Activated CD8-positive, alpha-beta memory T cell treated with anti-CD3 and anti-CD28 coated beads, Interleukin-2, amount 50 U/mL, for 1 hour (primary cell): ENCODE results near the gene HMGN3.
"Not testable (repeated sequence)": the region's sequence is repeated elsewhere in the genome, so short reads cannot be mapped to it uniquely, and the experiment has no call there.

Experiments used
- DNase-seq: peaks from one replicate; pipeline ENCODE4 v3.0.0-alpha.2; 2020; ENCODE audit errors: extremely low read depth

Gene HMGN3

DNA sequence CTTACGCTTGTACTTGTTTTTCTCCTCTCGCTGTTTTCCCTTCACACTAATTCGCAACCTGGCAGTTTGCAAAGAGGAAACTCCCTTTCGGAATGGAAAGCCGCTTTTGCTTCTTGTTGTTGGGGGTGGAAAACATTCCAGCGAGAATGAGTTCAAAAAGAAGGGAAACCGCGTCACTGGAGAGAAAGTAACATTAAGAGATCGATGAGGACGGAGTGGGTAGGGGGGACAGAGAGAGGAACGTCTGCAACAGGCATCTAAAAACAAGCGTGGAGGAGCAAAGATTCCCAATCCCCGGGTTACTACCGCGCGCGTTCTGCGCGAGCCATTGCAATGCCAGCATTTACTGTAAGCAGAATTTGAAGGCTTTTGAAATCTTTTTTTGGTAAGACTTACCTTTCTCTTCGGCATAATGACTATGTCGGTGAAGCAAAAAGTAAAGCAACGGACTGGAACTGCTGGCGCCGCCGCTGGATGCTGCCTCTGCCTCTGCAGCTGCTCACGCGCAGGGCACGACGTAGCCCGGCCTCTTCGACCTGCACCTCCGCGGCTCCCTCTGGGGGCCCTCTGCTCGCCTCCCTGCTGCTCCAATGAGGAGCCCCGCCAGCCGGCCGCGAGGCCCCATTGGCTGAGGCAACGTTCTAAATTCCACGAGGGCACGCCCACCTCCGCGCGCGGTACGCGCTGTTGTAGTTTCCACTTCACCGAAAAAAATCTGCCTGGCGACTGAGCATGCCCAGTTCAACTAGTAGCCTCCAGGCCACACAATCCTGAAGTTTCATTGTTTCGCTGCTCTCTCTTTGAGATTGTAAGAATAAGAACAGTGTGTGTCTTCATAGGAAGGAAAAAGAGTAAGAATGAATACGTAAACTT lies at the start of gene HMGN3:
Gene HMGN3, minus strand, starts transcription at position 533 of the 873 bp plus-strand sequence.
- peak; percentile 73 for DNase-seq

DNA sequence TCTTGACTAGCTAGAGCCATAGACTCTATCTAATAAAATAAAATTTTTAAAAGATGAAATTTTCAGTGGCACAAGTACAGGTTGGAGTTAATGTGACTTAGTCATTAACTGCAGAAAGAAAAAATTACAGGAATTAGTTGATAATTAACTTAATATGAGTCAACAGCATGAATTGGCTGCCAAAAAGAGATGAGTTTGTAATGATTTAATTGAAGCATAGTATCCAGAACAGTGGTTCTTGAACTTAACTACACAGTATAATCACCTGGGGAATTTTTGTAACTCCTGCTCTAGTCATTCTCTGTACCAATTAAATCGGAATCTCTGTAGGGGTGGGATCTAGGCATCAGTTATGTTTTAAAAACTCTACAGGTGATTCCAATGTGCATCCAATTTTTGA lies 46.3 kb upstream of the HMGN3 start:
- no peak for DNase-seq

DNA sequence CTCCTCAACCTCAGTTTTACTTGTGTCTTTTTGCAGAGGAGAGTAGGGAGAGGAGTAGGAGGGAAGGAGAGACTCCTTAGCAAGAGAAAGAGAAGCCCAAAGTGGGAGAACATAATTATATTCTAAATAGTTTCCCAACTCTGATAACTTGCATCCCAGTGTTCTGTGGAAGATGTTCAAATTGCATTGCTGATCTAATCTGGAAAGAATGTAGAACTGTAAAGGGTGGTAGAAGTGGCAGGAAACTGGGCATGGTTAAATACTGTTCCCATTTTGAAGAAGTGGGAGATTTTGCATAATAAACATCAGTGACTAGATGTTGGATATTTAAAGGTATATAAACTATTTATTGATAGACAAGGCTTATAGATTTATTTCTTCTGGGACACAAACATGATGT lies 42.6 kb upstream of the HMGN3 start:
- no peak for DNase-seq

DNA sequence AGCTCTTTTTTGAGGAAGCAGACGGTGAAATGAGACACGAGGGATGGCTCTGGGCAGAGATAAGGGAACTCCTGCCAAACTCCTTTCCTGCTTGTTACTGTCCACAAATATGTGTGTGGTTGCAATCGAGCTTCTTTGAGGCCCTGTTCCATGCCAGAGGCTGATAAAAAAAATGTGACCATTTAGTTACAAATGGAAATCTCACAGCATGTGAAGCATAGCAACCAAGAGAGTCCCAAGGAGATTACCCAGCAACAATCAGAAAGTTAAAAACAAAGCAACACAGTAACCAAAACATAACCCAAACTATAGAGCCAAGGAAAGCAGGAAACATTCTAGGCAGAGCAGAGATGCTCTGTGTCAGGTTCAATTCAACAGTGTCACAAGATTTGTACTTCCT lies 35.4 kb upstream of the HMGN3 start:
- DNase-seq = no peak

DNA sequence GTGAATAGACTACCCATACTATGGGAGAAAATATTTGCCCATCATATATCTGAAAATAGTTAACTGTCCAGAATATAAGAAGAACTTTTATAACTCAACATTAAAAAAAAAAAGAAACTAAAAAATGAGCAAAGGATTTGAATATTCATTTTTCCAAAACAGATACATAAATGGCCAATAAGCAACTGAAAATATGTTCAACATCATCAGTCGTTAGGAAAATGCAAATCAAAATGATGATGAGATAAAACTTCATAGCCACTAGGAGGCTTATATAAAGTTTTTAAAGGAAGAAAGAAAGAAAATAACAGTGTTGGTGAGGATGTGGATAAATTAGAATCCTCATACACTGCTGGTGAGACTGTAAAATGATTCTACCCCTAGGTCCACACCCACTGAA lies 32.6 kb upstream of the HMGN3 start:
- no peak for DNase-seq

DNA sequence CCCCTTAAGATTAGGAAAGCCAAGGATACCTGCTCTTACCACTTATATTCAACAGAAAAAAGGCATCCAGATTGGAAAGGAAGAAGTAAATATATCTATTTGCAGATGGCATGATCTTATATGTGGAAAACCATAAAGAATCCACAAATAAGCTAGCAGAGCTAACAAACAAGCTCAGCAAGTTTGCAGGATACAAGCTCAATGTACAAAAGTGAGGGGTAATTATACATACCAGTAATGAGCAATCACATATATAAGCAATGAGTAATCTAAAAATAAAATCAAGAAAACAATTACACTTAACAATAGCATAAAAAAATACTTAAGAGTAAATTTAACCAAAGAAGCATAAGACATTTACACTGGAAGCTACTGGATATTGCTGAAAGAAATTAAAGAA lies 31.6 kb upstream of the HMGN3 start:
- DNase-seq = no peak

DNA sequence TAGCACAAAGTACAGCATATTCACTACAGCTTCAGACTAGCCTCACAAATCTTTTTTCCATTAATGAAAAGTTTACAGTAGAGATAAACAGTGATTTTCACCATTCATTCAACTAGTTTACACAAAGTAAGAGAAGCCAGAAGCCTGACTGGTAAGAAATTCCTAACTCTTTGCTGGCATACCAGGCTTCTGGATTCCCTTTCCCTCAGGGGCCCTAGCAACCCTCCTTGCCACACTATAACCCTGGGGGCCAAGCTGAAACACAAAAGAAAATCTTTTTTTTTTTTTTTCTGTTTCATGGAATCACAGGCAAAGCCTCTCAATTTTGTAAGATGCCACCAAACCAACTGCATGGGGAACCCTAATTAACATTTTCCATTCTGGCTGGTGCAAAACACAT lies 28.9 kb upstream of the HMGN3 start:
- no peak for DNase-seq

DNA sequence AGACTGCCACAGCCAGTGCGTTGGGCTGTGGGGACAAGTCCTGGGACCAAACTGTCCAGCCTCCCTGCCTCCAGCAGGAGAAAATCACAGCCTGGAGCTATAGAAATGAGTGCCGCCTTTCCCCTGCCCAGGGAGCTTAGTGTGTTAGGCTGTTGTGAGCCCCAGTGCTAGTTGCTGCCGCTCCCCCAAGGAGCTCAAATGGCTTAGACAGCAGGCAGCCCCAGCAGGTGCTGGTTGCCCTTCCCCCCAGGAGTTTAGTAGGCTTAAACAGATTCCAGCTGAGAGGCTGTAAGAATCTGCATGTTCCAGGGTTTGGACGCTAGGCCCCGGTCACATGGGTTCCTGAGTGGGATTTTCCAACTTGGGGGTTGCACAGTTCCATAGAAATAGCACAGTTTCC lies 27.2 kb upstream of the HMGN3 start:
- DNase-seq = no peak

DNA sequence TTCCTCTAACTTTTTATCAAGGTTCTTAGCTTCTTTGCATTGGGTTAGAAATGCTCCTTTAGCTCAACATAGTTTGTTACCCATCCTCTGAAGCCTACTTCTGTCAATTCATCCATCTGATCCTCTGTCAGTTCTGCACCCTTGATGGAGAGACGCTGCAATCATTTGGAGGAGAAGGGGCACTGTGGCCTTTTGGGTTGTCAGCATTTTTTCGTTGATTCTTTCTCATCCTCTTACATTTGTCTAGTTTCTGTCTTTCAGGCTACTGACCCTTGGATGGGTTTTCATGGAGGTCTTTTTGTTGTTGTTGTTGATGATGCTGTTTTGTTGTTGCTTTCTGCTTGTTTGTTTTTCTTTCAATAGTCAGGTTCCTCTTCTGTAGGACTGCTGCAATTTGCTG lies 26.3 kb upstream of the HMGN3 start:
- no peak for DNase-seq

DNA sequence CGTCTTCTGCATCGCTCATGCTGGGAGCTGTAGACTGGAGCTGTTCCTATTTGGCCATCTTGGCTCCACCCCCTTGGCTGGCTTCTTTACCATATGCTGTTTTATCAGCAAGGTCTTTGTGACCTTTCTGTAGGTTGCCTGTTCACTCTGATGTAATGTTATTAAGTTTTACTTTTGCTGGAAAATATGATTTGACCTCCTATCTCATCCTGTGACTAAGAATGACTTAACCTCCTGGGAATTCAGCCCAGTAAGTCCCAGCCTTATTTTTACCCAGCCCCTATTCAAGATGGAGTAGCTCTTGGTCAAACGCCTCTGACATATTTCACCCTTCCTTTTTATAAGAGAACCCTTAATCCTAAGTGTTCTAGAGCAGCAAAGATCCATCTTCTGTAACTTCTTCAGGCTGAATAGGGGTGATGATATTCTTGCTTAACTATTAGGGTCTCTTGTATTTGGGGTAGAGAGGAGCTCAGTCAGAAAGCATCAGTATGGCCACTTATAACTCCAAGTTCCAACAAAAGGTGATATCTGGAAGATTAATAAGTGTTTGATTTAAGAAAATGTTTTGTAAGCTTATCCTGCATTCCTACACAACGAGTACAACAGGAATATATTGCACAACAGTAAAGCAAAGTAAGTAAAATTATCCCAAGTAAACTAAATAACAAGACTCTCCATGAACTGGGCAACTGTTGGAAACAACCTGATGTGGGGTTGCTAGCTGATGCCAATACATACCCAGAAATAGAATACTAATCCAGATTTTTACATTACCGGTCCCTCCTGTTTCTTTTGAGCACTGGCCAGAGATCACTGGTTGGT lies 23.1 kb upstream of the HMGN3 start:
- DNase-seq = no peak

DNA sequence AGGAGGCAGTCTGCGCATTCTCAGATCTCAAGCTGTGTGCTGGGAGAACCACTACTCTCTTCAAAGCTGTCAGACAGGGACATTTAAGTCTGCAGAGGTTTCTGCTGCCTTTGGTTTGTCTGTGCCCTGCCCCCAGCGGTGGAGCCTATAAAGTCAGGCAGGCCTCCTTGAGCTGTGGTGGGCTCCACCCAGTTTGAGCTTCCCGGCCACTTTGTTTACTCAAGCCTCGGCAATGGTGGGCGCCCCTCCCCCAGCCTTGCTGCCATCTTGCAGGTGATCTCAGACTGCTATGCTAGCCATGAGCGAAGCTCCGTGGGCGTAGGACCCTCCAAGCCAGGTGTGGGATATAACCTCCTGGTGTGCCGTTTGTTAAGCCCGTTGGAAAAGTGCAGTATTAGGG lies 22.3 kb upstream of the HMGN3 start:
- DNase-seq = not testable (repeated sequence)

DNA sequence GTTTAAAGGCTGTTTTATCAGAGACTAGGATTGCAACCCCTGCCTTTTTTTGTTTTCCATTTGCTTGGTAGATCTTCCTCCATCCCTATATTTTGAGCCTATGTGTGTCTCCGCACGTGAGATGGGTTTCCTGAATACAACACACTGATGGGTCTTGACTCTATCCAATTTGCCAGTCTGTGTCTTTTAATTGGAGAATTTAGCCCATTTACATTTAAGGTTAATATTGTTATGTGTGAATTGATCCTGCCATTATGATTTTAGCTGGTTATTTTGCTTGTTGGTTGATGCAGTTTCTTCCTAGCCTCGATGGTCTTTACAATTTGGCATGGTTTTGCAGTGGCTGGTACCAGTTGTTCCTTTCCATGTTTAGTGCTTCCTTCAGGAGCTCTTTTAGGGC lies 20.6 kb upstream of the HMGN3 start:
- not testable (repeated sequence) for DNase-seq

DNA sequence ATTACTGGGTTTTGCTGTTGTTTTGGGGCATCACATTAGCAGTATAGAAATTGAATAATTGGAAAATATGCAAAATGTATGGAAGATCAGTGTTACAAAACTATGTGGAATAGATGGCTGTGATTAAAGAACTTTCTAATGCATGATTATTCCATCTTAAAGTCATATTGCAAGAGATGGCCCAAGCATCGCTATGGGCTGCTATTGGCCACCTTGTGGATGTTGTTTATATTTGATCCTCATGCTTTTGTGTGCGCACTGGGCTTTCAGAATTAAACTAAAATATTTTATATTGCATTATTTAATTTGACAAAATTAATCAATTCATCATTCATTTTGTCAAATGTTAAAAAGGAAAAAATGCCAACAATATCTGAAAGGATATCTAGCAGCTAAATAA lies 16.1 kb upstream of the HMGN3 start:
- no peak for DNase-seq

DNA sequence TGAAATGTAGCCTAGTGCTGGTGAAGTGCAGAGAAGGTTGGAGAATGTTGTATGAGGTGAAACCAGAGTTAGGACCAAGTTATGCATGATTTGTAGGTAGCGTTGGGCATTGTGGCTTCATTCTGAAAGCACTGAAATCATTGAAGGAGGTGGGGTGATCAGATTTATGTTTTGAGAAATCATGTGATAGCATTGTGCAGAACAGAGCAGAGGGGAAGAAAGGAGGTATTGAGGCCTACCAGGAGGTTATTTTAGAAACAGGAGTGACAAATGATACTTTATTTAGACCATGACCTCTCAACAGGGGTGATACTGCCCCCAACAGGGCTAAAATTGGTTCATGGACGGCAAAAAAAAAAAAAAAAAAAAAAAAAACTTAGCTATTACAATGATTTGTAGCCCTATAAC lies 15.6 kb upstream of the HMGN3 start:
- no peak for DNase-seq

DNA sequence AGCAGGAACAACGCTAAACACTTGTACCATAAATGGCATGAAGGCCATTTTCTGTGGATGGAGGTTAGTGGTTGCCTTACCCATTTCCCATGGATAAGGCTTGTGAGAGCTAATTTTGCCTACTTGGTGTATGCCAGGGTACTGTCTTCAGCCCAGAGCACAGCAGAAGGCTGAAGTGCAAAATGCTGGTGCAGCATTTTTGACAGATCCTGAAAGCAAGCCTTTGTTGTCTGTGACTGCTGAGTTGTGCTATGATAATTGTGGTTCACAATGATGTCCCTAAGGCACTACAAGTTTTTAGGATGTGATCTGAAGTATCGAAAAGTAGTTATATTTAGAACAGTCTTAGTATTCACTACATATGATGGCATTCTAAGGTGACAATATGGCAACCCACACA lies 14.7 kb upstream of the HMGN3 start:
- no peak for DNase-seq

DNA sequence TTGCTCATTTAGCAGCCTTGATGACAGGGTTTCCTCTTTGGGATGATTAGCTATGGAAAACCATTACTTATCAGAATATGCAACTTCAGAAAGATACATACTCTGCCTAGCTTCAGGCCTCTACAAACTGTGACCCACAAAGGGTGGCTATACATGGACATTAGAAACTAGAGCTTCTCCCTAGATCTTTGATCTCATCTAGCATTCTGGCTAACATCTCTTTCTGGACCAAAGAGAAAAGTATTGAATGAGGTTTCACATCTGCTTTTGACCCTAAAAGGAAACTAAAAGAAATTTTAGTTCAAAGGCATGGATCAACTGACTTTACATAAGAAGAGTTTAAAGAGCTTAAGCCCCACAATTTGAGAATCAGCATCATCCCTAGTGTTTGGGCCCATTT lies 12.4 kb upstream of the HMGN3 start:
- DNase-seq = no peak

DNA sequence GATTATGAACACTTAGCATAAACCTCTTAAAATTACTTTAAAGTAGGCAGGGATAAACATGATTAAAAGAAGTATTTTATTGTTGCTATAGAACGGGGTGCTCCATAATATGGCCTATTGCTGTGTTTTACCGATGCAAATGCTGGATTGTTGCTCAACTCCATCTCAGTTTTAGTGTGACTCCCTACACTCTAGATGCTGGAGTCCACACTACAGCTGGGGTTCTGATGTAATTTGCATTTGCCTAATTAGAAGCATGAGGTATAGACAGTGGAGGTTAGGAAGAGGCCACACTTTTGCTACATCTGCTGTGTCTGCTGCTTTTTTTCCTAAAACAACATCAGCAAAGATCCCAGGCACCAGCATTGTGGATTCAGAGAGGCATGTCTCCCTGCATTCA lies 6.7 kb upstream of the HMGN3 start:
- DNase-seq = no peak

DNA sequence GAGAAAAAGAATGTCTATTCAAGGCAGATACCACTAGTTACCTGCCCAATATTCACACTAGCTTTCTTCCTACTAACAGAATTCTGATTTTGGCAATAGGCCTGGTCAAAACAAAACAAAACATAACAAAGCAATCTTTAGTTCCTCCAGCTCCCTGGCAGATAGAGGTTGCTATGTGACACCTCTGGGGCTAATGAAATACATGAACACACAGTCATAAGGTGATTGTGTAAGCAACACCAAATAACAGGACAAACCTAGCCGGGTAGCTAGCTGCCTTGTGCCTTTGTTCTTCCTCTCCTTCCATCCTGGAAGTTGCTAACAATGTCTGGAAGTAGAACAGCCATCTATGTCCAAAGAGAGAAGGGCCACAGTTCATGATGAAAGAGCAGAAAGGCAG lies 6.0 kb upstream of the HMGN3 start:
- no peak for DNase-seq

DNA sequence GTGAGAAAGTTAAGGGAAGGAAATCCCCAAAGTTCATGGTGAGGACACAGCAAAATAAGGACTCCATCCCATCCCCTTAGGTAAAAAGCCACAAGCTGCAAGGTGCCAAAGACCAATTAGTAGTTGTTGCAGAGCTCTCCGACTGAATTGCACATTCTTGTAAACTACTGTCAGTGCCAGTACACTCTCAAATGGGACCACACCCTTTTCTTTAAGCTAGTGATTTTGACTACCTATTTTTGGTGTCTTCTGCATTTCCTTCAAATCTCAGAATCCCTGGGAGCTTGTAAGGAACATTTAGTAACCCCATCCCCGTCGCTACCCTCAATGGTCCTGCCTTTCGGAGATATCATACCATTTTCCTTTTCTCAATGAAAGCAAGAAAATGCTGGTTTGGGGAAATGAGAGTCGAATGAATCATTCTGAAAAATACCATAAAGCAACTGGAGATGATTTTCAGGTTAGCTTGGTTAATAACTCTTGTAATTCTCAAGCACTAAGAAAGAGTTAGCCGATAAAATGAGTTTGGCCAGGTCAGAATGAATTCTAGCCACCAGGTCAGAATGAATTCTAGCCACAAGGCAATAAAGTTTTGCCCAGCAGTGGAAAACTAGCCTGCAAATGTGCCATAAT lies 5.2 kb upstream of the HMGN3 start:
- DNase-seq = no peak

DNA sequence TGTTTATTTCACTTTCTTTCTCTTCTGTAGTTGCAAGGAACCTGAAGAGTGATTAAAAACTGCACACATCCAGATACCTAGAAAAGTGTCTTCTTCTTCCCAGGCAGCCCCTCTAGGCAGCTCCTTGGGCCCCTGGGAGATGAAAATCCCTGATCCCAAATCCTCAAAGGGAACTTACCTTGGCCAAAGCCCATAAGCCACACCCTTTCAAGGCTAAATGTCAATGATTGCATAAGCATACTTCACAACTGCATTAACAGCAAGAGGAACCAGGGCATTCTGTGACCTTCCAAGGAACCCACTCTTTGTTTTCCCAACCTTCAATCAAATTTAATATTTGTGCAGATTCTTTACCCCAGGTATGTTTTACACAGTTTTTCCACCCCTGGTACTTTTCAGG lies 4.4 kb upstream of the HMGN3 start:
- DNase-seq = no peak

DNA sequence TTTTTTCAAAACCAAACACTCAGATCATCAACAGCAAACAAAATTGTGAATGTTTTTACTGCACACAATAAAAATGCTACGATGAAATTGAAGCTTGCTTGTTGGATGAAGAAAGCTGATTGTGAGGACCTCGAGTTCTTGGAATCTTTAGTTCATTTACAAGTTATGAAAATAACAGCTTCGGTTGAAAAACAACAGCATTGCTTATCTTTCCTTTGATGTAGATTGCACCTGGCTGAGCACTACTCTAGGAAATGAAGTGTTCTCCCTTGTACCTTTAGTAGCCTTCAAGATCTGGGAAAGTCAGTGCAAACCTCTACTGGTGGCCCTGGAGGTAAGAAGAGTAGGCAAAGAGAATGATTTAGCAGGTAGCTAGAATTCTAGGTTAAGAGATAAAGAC lies 2.2 kb upstream of the HMGN3 start:
- no peak for DNase-seq

DNA sequence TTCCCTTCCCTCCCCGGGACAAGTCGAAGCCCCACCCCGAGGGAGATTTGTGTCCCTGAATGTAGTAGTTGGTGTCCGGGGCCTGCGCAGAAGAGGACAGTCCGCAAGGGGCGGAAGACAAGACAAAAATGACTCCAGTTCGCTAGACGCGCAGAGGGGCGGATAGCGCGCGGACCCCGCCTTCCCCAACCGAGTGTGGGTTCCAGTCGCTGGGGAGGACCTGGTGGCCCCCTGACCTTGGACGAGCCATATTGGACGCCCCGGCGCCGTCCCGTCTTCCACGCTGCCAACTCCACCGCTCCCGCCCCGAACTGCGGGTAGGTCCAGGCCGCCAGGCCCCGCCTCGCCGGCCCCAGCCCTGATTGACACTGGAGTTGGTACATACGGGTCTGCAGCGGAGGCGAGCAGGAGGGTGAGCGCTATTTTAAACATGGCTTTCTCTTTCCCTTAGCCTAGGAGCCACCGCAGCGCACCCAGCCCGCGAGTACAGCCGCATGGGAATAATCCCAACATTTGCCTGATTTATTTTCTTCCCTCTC lies 802 bp downstream of the HMGN3 start:
- DNase-seq = peak; percentile 4
